GM12878 (cell line): ENCODE results near the gene FAM241A. TPM values are rescaled to one million over a fixed set of nuclear protein-coding genes. Genes with fewer than 3 reads are reported as not detected.

Source experiments
- ATAC-seq: fragments of 200-7000 bp; cut with Tn5 transposase; 3 replicates; pipeline ENCODE4 v1.9.1; 2020; ENCODE audit warnings: mild to moderate bottlenecking, moderate library complexity
- BruUV-seq: library from RNA; stranded (reverse); fragments of 400-500 nt; replicated peaks from 2 replicates; lab custom pipeline; 2021; lab: Mats Ljungman, UMichigan
- CTCF ChIA-PET: fragments of 300-600 bp; sonication (Branson Sonifier 250); formaldehyde crosslinking; extraction: SDS; loops from one replicate; lab custom pipeline; 2021; ENCODE audit warnings: inconsistent platforms; lab: Yijun Ruan, JAX
- POLR2A ChIA-PET: fragments of 350-600 bp; formaldehyde crosslinking; extraction: SDS; loops from one replicate; lab custom pipeline; 2021; ENCODE audit warnings: inconsistent platforms; lab: Charles Lee
- RAD21 ChIA-PET: fragments of 300-600 bp; sonication (Branson Sonifier 250); formaldehyde crosslinking; loops from one replicate; lab custom pipeline; 2023; ENCODE audit warnings: antibody characterized with exemption; ENCODE audit not compliant: unreplicated experiment; lab: Charles Lee
- SMC1A ChIA-PET: fragments of 300-600 bp; sonication (Branson Sonifier 250); formaldehyde crosslinking; loops from one replicate; lab custom pipeline; 2023; ENCODE audit not compliant: unreplicated experiment, uncharacterized antibody; lab: Charles Lee
- DNase-seq: peaks from one replicate; pipeline ENCODE4 v3.0.0-alpha.2; 2011; ENCODE audit warnings: low read depth, low spot score
- FAIRE-seq: peaks from 3 replicates; lab custom pipeline; 2011; peaks lifted over from hg19 to GRCh38; lab: Jason Lieb, UNC
- H2AFZ ChIP-seq: 2 replicates; pipeline ENCODE4 v1.6.0; 2011; ENCODE audit warnings: low read depth, low read length, control low read depth; ENCODE audit not compliant: control insufficient read depth
- H3K27ac ChIP-seq: 2 replicates; pipeline ENCODE4 v1.5.1; 2011; ENCODE audit warnings: control low read depth; ENCODE audit not compliant: control insufficient read depth, insufficient read depth
- H3K27me3 ChIP-seq, 2 experiments: replicated peaks in 1 of 2; 2 replicates each; pipeline versions ENCODE4 v1.6.0 to v1.6.1; 2011; ENCODE audit warnings: low read length in 1 of 2; ENCODE audit not compliant: control insufficient read depth in 2 of 2, insufficient read depth in 2 of 2
- H3K36me3 ChIP-seq, 2 experiments: 2 replicates each; pipeline ENCODE4 v1.5.1; 2011; ENCODE audit warnings: low read length in 1 of 2; ENCODE audit not compliant: control insufficient read depth in 2 of 2, insufficient read depth in 2 of 2
- H3K4me1 ChIP-seq: 2 replicates; pipeline ENCODE4 v1.6.1; 2011; ENCODE audit warnings: mild to moderate bottlenecking, low read length, moderate library complexity, mixed read lengths; ENCODE audit not compliant: control insufficient read depth, insufficient read depth
- H3K4me2 ChIP-seq: 2 replicates; pipeline ENCODE4 v1.6.0; 2011; ENCODE audit warnings: control low read depth; ENCODE audit not compliant: control insufficient read depth, insufficient read depth
- H3K4me3 ChIP-seq: fragments of 200-600 bp; sonication (generic); 2 replicates; pipeline ENCODE4 v1.5.1; 2016
- H3K79me2 ChIP-seq: 2 replicates; pipeline ENCODE4 v1.6.0; 2011; ENCODE audit warnings: low read length; ENCODE audit not compliant: control insufficient read depth, insufficient read depth
- H3K9ac ChIP-seq: 2 replicates; pipeline ENCODE4 v1.8.0; 2011; ENCODE audit warnings: low read length, control low read depth, mixed read lengths; ENCODE audit not compliant: control insufficient read depth, insufficient read depth
- H3K9me3 ChIP-seq: replicated peaks from 3 replicates; pipeline ENCODE4 v1.5.1; 2011; ENCODE audit warnings: mild to moderate bottlenecking, low read length; ENCODE audit not compliant: control insufficient read depth, insufficient read depth
- H4K20me1 ChIP-seq: 2 replicates; pipeline ENCODE4 v1.6.0; 2011; ENCODE audit not compliant: control insufficient read depth, insufficient read depth
- IKZF2 ChIP-seq, 2 experiments: fragments of 450-650 bp; IDR thresholded peaks; 2 replicates each; pipeline ENCODE4 v1.6.1; 2017; ENCODE audit warnings: mild to moderate bottlenecking in 2 of 2, moderate library complexity in 2 of 2
- JUND ChIP-seq: IDR thresholded peaks from 2 replicates; pipeline ENCODE4 v1.6.1; 2012; ENCODE audit warnings: low read depth, mild to moderate bottlenecking, low read length, improper control_type of control experiment, moderate library complexity
- POU2F2 ChIP-seq: IDR thresholded peaks from 3 replicates; pipeline ENCODE4 v1.6.1; 2011; ENCODE audit warnings: low read depth, mild to moderate bottlenecking, low read length, borderline replicate concordance
- SMAD1 ChIP-seq: fragments of 450-650 bp; IDR thresholded peaks from 2 replicates; pipeline ENCODE4 v1.6.1; 2018; ENCODE audit warnings: mild to moderate bottlenecking, low read depth; ENCODE audit not compliant: partially characterized antibody
- TCF3 ChIP-seq: IDR thresholded peaks from 2 replicates; pipeline ENCODE4 v1.6.1; 2012; ENCODE audit warnings: low read depth, mild to moderate bottlenecking, low read length, borderline replicate concordance; ENCODE audit not compliant: insufficient read depth
- YBX1 ChIP-seq: fragments of 450-650 bp; IDR thresholded peaks from 2 replicates; pipeline ENCODE4 v1.6.1; 2016; ENCODE audit warnings: antibody characterized with exemption
- ZNF622 ChIP-seq: fragments of 450-650 bp; IDR thresholded peaks from 2 replicates; pipeline ENCODE4 v1.6.1; 2017; ENCODE audit warnings: mild to moderate bottlenecking, inconsistent platforms
- WGBS: methylation state at CpG from one replicate; pipeline ENCODE4 v1.1.6; 2016; ENCODE audit warnings: low lambda C conversion rate; ENCODE audit not compliant: insufficient replicate concordance, insufficient coverage; ENCODE audit errors: missing lambda C conversion rate; 5-methylcytosine and 5-hydroxymethylcytosine counted together
- in situ Hi-C: fragments of 300-500 bp; cut with MboI; formaldehyde crosslinking; loops from 9 replicates; pipeline ENCODE4 v1.14.3; 2018; ENCODE audit warnings: mixed read lengths
- intact Hi-C: fragments of 100-400 bp; cut with micrococcal nuclease; formaldehyde crosslinking; loops from one replicate; pipeline ENCODE4 v1.14.2; 2022; ENCODE audit not compliant: unreplicated experiment
- polyA plus RNA-seq, 11 experiments: library from polyadenylated mRNA; depleted of rRNA in 4 of 11; unstranded in 6 of 11; stranded (reverse) in 5 of 11; fragments of >200 nt; fragmentation: Nextera tagmentation in 4 of 11; fragmentation: Illumina TruSeq in 1 of 11; extraction: Ambion mirVana in 4 of 11; extraction: Trizol in 1 of 11; gene quantifications; 1 replicate in 1 of 11; 2 replicates in 10 of 11; pipeline versions ENCODE4 v1.2.1 to v1.2.3, GENCODE V29; 2011 to 2016; ENCODE audit warnings: inconsistent platforms in 2 of 11, missing spikeins in 2 of 11, low read depth in 1 of 11
- total RNA-seq, 4 experiments: library from RNA; depleted of rRNA in 3 of 4; stranded (reverse); fragments of >200 nt in 3 of 4; fragmentation: Illumina TruSeq in 1 of 4; extraction: Trizol in 1 of 4; gene quantifications; 2 replicates each; pipeline versions ENCODE4 v1.2.1 to v1.2.3, GENCODE V29; 2013 to 2021
- TF ChIP-seq, protein P1 (sequence below): fragments of 450-650 bp; IDR thresholded peaks from 2 replicates; pipeline ENCODE4 v1.6.1; 2016; ENCODE audit warnings: mild to moderate bottlenecking
- TF ChIP-seq, protein P2 (sequence below): fragments of 450-650 bp; conservative IDR thresholded peaks from 2 replicates; pipeline ENCODE4 v1.6.1; 2017; ENCODE audit warnings: mild to moderate bottlenecking, moderate library complexity
- TF ChIP-seq, protein P3 (sequence below): fragments of 450-650 bp; IDR thresholded peaks from 2 replicates; pipeline ENCODE4 v1.6.1; 2017; ENCODE audit warnings: borderline replicate concordance

Gene FAM241A
- total and polyA plus RNA-seq, 10 of the 15 experiments (the other 5 are each of a cell fraction or from before 2014, with no cell fraction given): 0.20 to 7.5 (median 2.4) TPM

DNA sequence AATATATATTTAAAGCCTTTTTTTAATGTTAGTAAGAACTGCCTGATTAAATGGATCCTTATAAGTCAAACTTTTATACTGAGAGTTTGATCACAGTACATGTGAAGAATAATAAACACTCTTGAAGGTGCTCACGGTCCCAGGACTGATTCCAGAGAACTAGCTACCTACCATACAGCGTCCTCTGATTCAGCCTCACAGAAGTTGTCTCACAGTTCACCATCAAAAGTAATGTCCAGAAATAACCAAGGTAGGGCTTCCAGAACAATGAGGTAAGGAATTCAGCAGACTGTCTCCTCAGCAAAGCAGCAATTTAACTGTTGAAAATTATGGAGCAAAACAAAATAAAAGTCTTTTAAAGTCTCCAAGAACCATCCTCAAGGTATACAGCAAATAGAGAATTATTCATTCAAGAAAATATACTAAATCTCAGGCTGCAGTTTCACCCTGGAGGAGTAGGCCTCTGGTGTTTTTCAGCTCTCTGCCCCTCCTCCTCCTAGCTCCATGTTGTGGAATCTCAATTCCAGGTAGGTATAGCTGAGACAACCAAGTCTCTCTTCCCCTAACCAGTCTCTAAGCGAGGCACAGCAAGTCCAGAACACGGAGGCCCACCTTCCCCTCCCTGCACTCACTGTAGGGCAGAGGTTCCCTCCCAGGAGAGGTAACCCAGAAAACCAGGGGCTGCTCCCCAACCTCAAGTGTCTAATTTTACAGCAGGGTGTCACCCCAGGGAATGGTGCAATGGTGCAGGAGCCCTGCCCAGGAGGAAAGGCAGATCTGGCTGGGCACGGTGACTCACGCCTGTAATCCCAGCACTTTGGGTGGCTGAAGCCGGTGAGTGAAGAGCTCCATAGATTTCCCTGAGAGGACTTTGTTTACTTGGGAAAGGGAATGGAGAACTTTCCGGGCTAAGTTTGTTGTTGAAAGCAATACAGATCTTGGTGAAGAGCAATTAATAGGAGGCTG lies 28.6 kb downstream of the FAM241A start:
- TF ChIP-seq POU2F2 (no peak), JUND (no peak), TCF3 (no peak)
- intact Hi-C loops: no loop called here
- ATAC-seq (no peak), FAIRE-seq (no peak), DNase-seq (no peak)
- Histone ChIP-seq H3K9ac (no peak overlapping the region), H2AFZ (no peak overlapping the region), H3K4me1 (peaks cover 11% of the 10 kb centered on the region; the same call in 1 of the 2 replicates), H4K20me1 (no peaks in the 10 kb centered on the region), H3K27ac (no peak overlapping the region), H3K36me3 (no peaks in the 10 kb centered on the region), H3K4me3 (no peak overlapping the region), H3K4me2 (no peak overlapping the region), H3K9me3 (no peaks in the 10 kb centered on the region), H3K79me2 (no peaks in the 10 kb centered on the region), H3K27me3 (no peaks in the 10 kb centered on the region)
- ChIA-PET CTCF (no interaction called here), RAD21 (no interaction called here), POLR2A (no interaction called here), SMC1A (interaction anchor here (0.9 kb wide), 1 partner anchor 16 kb away, joined by 4 read pairs; no protein-coding TSS in a partner anchor)
- no TSS peak for BruUV-seq
- WGBS: 94% methylated on average over 8 of the region's 8 CpGs
- in situ Hi-C loops: no loop called here

DNA sequence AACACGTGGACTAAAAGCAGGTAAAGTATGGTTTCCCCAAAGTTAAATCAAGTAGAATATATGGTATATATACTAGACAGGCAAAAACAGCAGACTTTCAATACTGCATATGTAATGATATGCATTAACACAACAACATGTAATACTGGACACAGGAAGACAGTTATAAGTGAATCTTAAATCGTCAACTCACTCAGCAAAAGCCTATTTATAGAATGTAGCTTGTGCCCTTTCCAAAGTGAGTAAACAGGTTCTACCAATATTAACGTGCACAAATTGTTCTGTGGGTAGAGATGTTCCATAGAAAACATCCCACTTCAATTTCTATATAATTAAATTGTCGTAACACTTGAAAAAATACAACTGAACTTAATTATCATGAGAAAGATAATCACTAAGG lies 30.6 kb downstream of the FAM241A start:
- FAIRE-seq (no peak), DNase-seq (no peak), ATAC-seq (no peak)
- Histone ChIP-seq H3K9ac (no peak overlapping the region), H3K4me2 (no peak overlapping the region), H3K27ac (no peak overlapping the region), H2AFZ (no peak overlapping the region), H3K79me2 (no peaks in the 10 kb centered on the region), H3K9me3 (no peaks in the 10 kb centered on the region), H3K36me3 (no peaks in the 10 kb centered on the region), H3K4me3 (no peak overlapping the region), H4K20me1 (no peaks in the 10 kb centered on the region), H3K4me1 (peaks cover 11% of the 10 kb centered on the region; the same call in 1 of the 2 replicates), H3K27me3 (no peaks in the 10 kb centered on the region)
- POLR2A ChIA-PET: interaction anchor here (0.6 kb wide), 1 partner anchor 14 kb away, joined by 3 read pairs; no protein-coding TSS in a partner anchor
- CTCF ChIA-PET: interaction anchor here (0.8 kb wide), 1 partner anchor 19 kb away, joined by 3 read pairs; no protein-coding TSS in a partner anchor
- SMC1A ChIA-PET: interaction anchor here (0.7 to 1.3 kb wide), 2 partner anchors 43 to 270 kb away, joined by 3 to 5 read pairs; no protein-coding TSS in a partner anchor
- 73% methylated on average over 4 of the region's 4 CpGs for whole genome bisulfite sequencing
- BruUV-seq: no TSS peak
- intact Hi-C loops (no loop called here), in situ Hi-C loops (no loop called here)
- RAD21 ChIA-PET: no interaction called here
- TF ChIP-seq, protein P1, sequence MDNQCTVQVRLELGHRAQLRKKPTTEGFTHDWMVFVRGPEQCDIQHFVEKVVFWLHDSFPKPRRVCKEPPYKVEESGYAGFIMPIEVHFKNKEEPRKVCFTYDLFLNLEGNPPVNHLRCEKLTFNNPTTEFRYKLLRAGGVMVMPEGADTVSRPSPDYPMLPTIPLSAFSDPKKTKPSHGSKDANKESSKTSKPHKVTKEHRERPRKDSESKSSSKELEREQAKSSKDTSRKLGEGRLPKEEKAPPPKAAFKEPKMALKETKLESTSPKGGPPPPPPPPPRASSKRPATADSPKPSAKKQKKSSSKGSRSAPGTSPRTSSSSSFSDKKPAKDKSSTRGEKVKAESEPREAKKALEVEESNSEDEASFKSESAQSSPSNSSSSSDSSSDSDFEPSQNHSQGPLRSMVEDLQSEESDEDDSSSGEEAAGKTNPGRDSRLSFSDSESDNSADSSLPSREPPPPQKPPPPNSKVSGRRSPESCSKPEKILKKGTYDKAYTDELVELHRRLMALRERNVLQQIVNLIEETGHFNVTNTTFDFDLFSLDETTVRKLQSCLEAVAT: no peak
- TF ChIP-seq IKZF2 (IDR thresholded peaks at IDR 0.05) (no peak), SMAD1 (no peak), TCF3 (no peak), ZNF622 (no peak), YBX1 (no peak)
- TF ChIP-seq, protein P2, sequence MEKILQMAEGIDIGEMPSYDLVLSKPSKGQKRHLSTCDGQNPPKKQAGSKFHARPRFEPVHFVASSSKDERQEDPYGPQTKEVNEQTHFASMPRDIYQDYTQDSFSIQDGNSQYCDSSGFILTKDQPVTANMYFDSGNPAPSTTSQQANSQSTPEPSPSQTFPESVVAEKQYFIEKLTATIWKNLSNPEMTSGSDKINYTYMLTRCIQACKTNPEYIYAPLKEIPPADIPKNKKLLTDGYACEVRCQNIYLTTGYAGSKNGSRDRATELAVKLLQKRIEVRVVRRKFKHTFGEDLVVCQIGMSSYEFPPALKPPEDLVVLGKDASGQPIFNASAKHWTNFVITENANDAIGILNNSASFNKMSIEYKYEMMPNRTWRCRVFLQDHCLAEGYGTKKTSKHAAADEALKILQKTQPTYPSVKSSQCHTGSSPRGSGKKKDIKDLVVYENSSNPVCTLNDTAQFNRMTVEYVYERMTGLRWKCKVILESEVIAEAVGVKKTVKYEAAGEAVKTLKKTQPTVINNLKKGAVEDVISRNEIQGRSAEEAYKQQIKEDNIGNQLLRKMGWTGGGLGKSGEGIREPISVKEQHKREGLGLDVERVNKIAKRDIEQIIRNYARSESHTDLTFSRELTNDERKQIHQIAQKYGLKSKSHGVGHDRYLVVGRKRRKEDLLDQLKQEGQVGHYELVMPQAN: no peak
- TF ChIP-seq, protein P3, sequence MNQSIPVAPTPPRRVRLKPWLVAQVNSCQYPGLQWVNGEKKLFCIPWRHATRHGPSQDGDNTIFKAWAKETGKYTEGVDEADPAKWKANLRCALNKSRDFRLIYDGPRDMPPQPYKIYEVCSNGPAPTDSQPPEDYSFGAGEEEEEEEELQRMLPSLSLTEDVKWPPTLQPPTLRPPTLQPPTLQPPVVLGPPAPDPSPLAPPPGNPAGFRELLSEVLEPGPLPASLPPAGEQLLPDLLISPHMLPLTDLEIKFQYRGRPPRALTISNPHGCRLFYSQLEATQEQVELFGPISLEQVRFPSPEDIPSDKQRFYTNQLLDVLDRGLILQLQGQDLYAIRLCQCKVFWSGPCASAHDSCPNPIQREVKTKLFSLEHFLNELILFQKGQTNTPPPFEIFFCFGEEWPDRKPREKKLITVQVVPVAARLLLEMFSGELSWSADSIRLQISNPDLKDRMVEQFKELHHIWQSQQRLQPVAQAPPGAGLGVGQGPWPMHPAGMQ: no peak
